ENCODE results near the gene SSBP4. TPM values are rescaled to one million over a fixed set of nuclear protein-coding genes. Genes with fewer than 3 reads are reported as not detected.

The SSBP4 gene
- total RNA-seq, 1 donor from 2014 or later: 60.7 TPM

GRCh38 chr19:18385675-18386542, 33.3 kb upstream of the SSBP4 start, which contains the start of gene GDF15:
GDF15 (plus strand) TSS chr19:18386158; CDS start chr19:18386190, 32 bp downstream.
- peak; percentile 37 for DNase-seq (ENCODE audit: low spot score)
- Mint-ChIP-seq H3K4me1 (ENCODE audit: unreplicated experiment) (peaks cover 8% of the 10 kb centered on the region), H3K27me3 (ENCODE audit: unreplicated experiment) (peaks cover 9% of the 10 kb centered on the region), H3K36me3 (ENCODE audit: low read depth, unreplicated experiment) (no peaks in the 10 kb centered on the region), H3K9me3 (ENCODE audit: unreplicated experiment) (no peaks in the 10 kb centered on the region), H3K4me3 (ENCODE audit: unreplicated experiment) (peak within 1 kb of the TSS; percentile 51), H3K27ac (ENCODE audit: unreplicated experiment) (no peak within 1 kb of the TSS)
- peak; percentile 49 for TF ChIP-seq CTCF (IDR thresholded peaks at IDR 0.05; ENCODE audit: unreplicated experiment)

GRCh38 chr19:18386543-18387271, 32.5 kb upstream of the SSBP4 start:
- no peak for TF ChIP-seq CTCF (IDR thresholded peaks at IDR 0.05; ENCODE audit: unreplicated experiment)
- Mint-ChIP-seq H3K9me3 (ENCODE audit: unreplicated experiment) (no peaks in the 10 kb centered on the region), H3K4me3 (ENCODE audit: unreplicated experiment) (no peak overlapping the region), H3K27ac (ENCODE audit: unreplicated experiment) (no peak overlapping the region), H3K4me1 (ENCODE audit: unreplicated experiment) (peaks cover 8% of the 10 kb centered on the region), H3K36me3 (ENCODE audit: low read depth, unreplicated experiment) (no peaks in the 10 kb centered on the region), H3K27me3 (ENCODE audit: unreplicated experiment) (peaks cover 9% of the 10 kb centered on the region)
- DNase-seq (ENCODE audit: low spot score): no peak

DNA sequence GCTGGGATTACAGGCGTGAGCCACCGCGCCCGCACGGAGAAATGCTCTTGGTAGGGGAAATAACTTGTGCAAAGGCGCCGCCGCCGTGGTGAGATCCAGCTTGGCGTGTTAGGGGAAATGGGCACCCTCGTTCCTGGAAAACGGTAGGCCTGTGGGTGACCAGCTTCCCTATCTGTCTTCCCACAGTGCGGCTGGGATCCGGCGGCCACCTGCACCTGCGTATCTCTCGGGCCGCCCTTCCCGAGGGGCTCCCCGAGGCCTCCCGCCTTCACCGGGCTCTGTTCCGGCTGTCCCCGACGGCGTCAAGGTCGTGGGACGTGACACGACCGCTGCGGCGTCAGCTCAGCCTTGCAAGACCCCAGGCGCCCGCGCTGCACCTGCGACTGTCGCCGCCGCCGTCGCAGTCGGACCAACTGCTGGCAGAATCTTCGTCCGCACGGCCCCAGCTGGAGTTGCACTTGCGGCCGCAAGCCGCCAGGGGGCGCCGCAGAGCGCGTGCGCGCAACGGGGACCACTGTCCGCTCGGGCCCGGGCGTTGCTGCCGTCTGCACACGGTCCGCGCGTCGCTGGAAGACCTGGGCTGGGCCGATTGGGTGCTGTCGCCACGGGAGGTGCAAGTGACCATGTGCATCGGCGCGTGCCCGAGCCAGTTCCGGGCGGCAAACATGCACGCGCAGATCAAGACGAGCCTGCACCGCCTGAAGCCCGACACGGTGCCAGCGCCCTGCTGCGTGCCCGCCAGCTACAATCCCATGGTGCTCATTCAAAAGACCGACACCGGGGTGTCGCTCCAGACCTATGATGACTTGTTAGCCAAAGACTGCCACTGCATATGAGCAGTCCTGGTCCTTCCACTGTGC, 30.9 kb upstream of the SSBP4 start:
- Mint-ChIP-seq H3K27ac (ENCODE audit: unreplicated experiment) (no peak overlapping the region), H3K9me3 (ENCODE audit: unreplicated experiment) (no peaks in the 10 kb centered on the region), H3K27me3 (ENCODE audit: unreplicated experiment) (peaks cover 9% of the 10 kb centered on the region), H3K4me1 (ENCODE audit: unreplicated experiment) (peaks cover 8% of the 10 kb centered on the region), H3K4me3 (ENCODE audit: unreplicated experiment) (no peak overlapping the region), H3K36me3 (ENCODE audit: low read depth, unreplicated experiment) (no peaks in the 10 kb centered on the region)
- DNase-seq (ENCODE audit: low spot score): peak; percentile 93
- peak; percentile 100 for TF ChIP-seq CTCF (IDR thresholded peaks at IDR 0.05; ENCODE audit: unreplicated experiment)

DNA sequence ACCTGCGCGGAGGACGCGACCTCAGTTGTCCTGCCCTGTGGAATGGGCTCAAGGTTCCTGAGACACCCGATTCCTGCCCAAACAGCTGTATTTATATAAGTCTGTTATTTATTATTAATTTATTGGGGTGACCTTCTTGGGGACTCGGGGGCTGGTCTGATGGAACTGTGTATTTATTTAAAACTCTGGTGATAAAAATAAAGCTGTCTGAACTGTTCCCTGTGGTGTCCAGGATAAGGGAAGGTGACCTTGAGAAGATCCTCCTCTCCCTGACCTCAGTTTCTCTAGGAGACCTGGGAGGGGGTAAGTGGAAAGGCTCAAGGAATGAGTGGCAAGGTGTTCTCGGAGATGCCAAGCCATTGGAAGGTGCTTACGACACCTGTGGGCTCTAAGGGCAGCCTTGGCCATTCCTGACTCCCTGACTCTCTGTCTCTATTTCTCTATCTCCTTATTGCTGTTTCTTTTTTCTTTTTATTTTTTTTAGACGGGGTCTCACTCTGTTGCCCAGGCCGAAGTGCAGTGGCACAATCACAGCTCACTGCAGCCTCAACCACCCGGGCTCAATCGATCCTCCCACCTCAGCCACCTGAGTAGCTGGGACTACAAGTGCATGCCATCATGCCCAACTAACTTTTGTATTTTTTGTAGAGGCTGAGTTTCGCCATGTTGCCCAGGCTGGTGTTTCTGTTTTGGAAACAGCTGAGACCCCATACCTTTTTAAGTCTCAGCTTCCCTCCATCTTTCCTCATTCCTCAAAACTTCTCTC, 30.1 kb upstream of the SSBP4 start:
- Mint-ChIP-seq H3K27me3 (ENCODE audit: unreplicated experiment) (peaks cover 9% of the 10 kb centered on the region), H3K9me3 (ENCODE audit: unreplicated experiment) (no peaks in the 10 kb centered on the region), H3K4me3 (ENCODE audit: unreplicated experiment) (no peak overlapping the region), H3K4me1 (ENCODE audit: unreplicated experiment) (peaks cover 8% of the 10 kb centered on the region), H3K36me3 (ENCODE audit: low read depth, unreplicated experiment) (no peaks in the 10 kb centered on the region), H3K27ac (ENCODE audit: unreplicated experiment) (no peak overlapping the region)
- no peak for TF ChIP-seq CTCF (IDR thresholded peaks at IDR 0.05; ENCODE audit: unreplicated experiment)
- no peak for DNase-seq (ENCODE audit: low spot score)
